Ovary (tissue), 9 donors: ENCODE measurements around the gene SNAP29. TPM values are rescaled to one million over a fixed set of nuclear protein-coding genes. Genes with fewer than 3 reads are reported as not detected.
"Not testable (repeated sequence)": the region's sequence is repeated elsewhere in the genome, so short reads cannot be mapped to it uniquely, and the experiment has no call there.

ENCODE experiments used
- DNase-seq, 5 donors: peaks; one replicate each; pipeline ENCODE4 v3.0.0-alpha.2; 2019 to 2020
- H3K27ac ChIP-seq, 2 donors: fragments of 200-600 bp; one replicate each; pipeline versions ENCODE4 v1.5.1 to v1.8.0; 2019 to 2022
- H3K27me3 ChIP-seq: fragments of 200-600 bp; one replicate; pipeline ENCODE4 v1.8.0; 2022
- H3K36me3 ChIP-seq: fragments of 200-600 bp; sonication (generic); one replicate; pipeline ENCODE4 v1.5.1; 2019
- H3K4me1 ChIP-seq: one replicate; pipeline ENCODE4 v1.8.1; 2013; ENCODE audit warnings: mild to moderate bottlenecking, moderate library complexity; ENCODE audit not compliant: insufficient read depth
- H3K4me3 ChIP-seq: fragments of 200-600 bp; sonication (generic); one replicate; pipeline ENCODE4 v1.5.1; 2017
- H3K9me3 ChIP-seq, 2 donors: fragments of 200-600 bp in 1 of 2; sonication (generic) in 1 of 2; one replicate each; pipeline versions ENCODE4 v1.5.1 to v1.8.1; 2013 to 2019; ENCODE audit warnings: mild to moderate bottlenecking in 1 of 2, moderate library complexity in 1 of 2
- CTCF ChIP-seq, 3 donors: fragments of 450-650 bp in 2 of 3; fragments of 200-600 bp in 1 of 3; IDR thresholded peaks; one replicate each; pipeline versions ENCODE4 v1.5.1 to v1.8.0; 2016 to 2022; ENCODE audit warnings: antibody characterized with exemption in 3 of 3, mild to moderate bottlenecking in 1 of 3
- EP300 ChIP-seq: sonication (generic); formaldehyde crosslinking; IDR thresholded peaks from one replicate; pipeline ENCODE4 v1.6.1; 2017; ENCODE audit warnings: antibody characterized with exemption
- POLR2A ChIP-seq: fragments of 450-650 bp; IDR thresholded peaks from one replicate; pipeline ENCODE4 v1.6.1; 2017; ENCODE audit warnings: antibody characterized with exemption, mild to moderate bottlenecking, moderate library complexity
- WGBS, 3 donors: extraction: QIAGEN DNeasy Blood & Tissue Kit in 1 of 3; methylation state at CpG; one replicate each; pipeline versions ENCODE4 v1.1.5 to v1.1.7; 2013 to 2017; 5-methylcytosine and 5-hydroxymethylcytosine counted together
- intact Hi-C, 4 donors: fragments of 100-400 bp; cut with DNase I; formaldehyde crosslinking; loops; one replicate each; pipeline versions ENCODE4 v1.11.0 to v1.15.1; 2022 to 2023
- polyA plus RNA-seq, 2 donors: library from polyadenylated mRNA; stranded (reverse); fragments of 200-250 nt in 1 of 2; fragments of 350-450 nt in 1 of 2; fragmentation: Illumina TruSeq in 1 of 2; extraction: RNeasy Lipid Tissue Mini Kit (QIAGEN cat#74804) in 1 of 2; gene quantifications; one replicate each; pipeline ENCODE4 v1.2.3, GENCODE V29; 2013 to 2014
- total RNA-seq, 7 donors: library from RNA; depleted of rRNA in 2 of 7; stranded (reverse); fragments of >200 nt in 2 of 7; fragmentation: NEBNext Ultra II Directional in 3 of 7; extraction: Animal tissue kit (Norgen Biotek cat#: 25700) in 3 of 7; gene quantifications; one replicate each; pipeline versions ENCODE4 v1.1.0 to v1.2.4, GENCODE V29; 2016 to 2023
- donor health status: DM: no; HTN: no; CAD: no; lungs with moderate emphysema.
- donor health status: DM: no; HTN: no; CAD: no.
- donor health status: Bipolar disorder and iron deficiency.
- donor health status: DM: yes; HTN: yes; CAD: no.
- donor health status: DM: no; HTN: no; CAD: no.
- donor health status: DM: yes; HTN: yes; CAD: no.

The SNAP29 gene
- total and polyA plus RNA-seq, 9 donors: 12.0 to 58.6 (median 22.9) TPM

- peaks cover 3% of the 10 kb centered on the region for H3K36me3 ChIP-seq
- H3K27me3 ChIP-seq: no peaks in the 10 kb centered on the region
- H3K27ac ChIP-seq: no peak overlapping the region
- intact Hi-C loops: no loop called here
- H3K9me3 ChIP-seq: no peaks in the 10 kb centered on the region
- no peak overlapping the region for H3K4me3 ChIP-seq
- TF ChIP-seq EP300: no peak
- TF ChIP-seq CTCF (IDR thresholded peaks at IDR 0.05): no peak
- no peak for TF ChIP-seq POLR2A
- WGBS, 3 donors: 91 to 96% (median 96%) methylated on average over 6 of the region's 6 CpGs
- H3K4me1 ChIP-seq: no peaks in the 10 kb centered on the region
- DNase-seq: no peak
Observed at GRCh38 chr22:20833225-20833665, 25.6 kb upstream of the SNAP29 start.

GRCh38 chr22:20834206-20834605, 24.6 kb upstream of the SNAP29 start:
- TF ChIP-seq CTCF (IDR thresholded peaks at IDR 0.05) (no peak), POLR2A (no peak), EP300 (no peak)
- H3K4me3 ChIP-seq: no peak overlapping the region
- H3K9me3 ChIP-seq: no peaks in the 10 kb centered on the region
- intact Hi-C loops: no loop called here
- 85 to 89% (median 89%) methylated on average over 3 of the region's 3 CpGs for WGBS, 3 donors
- H3K4me1 ChIP-seq: no peaks in the 10 kb centered on the region
- H3K27me3 ChIP-seq: no peaks in the 10 kb centered on the region
- H3K27ac ChIP-seq: no peak overlapping the region
- DNase-seq: no peak
- peaks cover 3% of the 10 kb centered on the region for H3K36me3 ChIP-seq

DNA sequence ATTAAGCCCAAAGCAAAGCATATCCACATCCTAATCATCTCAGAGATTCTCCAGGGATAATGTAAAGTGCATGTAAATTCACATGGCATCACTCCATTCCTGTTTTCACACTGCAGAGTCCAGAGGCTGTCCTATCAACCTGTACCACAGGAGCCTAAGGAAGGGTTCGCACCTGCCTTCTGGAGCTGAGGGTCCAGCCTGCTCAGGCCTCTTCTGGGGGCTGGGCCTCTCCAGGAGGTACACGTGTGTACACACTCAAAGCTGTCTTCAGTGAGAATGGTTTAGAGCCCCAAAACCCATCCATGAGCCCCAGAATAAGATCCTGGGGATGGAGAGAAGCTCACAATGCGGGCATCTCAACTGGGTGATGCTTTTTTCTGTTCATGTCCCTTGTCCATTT, 24.1 kb upstream of the SNAP29 start:
- Histone ChIP-seq H3K36me3 (peaks cover 3% of the 10 kb centered on the region), H3K9me3 (no peaks in the 10 kb centered on the region), H3K27me3 (no peaks in the 10 kb centered on the region), H3K27ac (no peak overlapping the region), H3K4me1 (no peaks in the 10 kb centered on the region), H3K4me3 (no peak overlapping the region)
- no peak for TF ChIP-seq POLR2A
- WGBS, 3 donors: 92 to 93% (median 92%) methylated on average over 3 of the region's 3 CpGs
- DNase-seq: no peak
- intact Hi-C loops: no loop called here

GRCh38 chr22:20836987-20837823, 21.6 kb upstream of the SNAP29 start:
- WGBS, 3 donors: 96 to 99% (median 96%) methylated on average over 2 of the region's 2 CpGs

GRCh38 chr22:20839354-20839753, 19.5 kb upstream of the SNAP29 start:
- 96 to 98% (median 98%) methylated on average over 10 of the region's 10 CpGs for WGBS, 3 donors
- H3K36me3 ChIP-seq, H3K27ac ChIP-seq, DNase-seq, intact Hi-C loops, H3K4me1 ChIP-seq, H3K4me3 ChIP-seq, H3K9me3 ChIP-seq, H3K27me3 ChIP-seq: not testable (repeated sequence)

More at GRCh38 chr22:20836987-20837823, 21.6 kb upstream of the SNAP29 start:
- intact Hi-C loops: no loop called here
- no peak for TF ChIP-seq CTCF (IDR thresholded peaks at IDR 0.05)
- no peak for TF ChIP-seq EP300
- no peak for TF ChIP-seq POLR2A
- no peak overlapping the region for H3K4me3 ChIP-seq
- no peaks in the 10 kb centered on the region for H3K9me3 ChIP-seq
- no peak overlapping the region for H3K27ac ChIP-seq
- H3K27me3 ChIP-seq: no peaks in the 10 kb centered on the region
- H3K36me3 ChIP-seq: peaks cover 3% of the 10 kb centered on the region
- no peak for DNase-seq
- H3K4me1 ChIP-seq: no peaks in the 10 kb centered on the region
